Kidney (tissue), 14 donors: ENCODE data around the gene COL5A3. TPM values are rescaled to one million over a fixed set of nuclear protein-coding genes. Genes with fewer than 3 reads are reported as not detected.

ENCODE experiments used
- DNase-seq, 5 donors: peaks; one replicate each; pipeline ENCODE4 v3.0.0-alpha.2; 2013 to 2020
- FAIRE-seq: peaks from 2 replicates; lab custom pipeline; 2012; peaks lifted over from hg19 to GRCh38; lab: Jason Lieb, UNC
- H3K27ac ChIP-seq, 2 donors: one replicate each; pipeline ENCODE4 v1.7.0; 2013; ENCODE audit warnings: low read depth in 2 of 2, low read length in 2 of 2, inconsistent platforms in 1 of 2
- H3K27me3 ChIP-seq: one replicate; pipeline ENCODE4 v1.7.1; 2013; ENCODE audit warnings: low read length, inconsistent platforms; ENCODE audit not compliant: control insufficient read depth, insufficient read depth
- H3K36me3 ChIP-seq, 3 donors: one replicate each; pipeline versions ENCODE4 v1.7.0 to v1.7.1; 2013; ENCODE audit warnings: low read length in 3 of 3, control low read depth in 1 of 3, inconsistent platforms in 1 of 3; ENCODE audit not compliant: insufficient read depth in 3 of 3, control insufficient read depth in 2 of 3
- H3K4me1 ChIP-seq, 3 donors: one replicate each; pipeline versions ENCODE4 v1.7.0 to v1.7.1; 2013; ENCODE audit warnings: low read length in 3 of 3, inconsistent platforms in 1 of 3, low read depth in 1 of 3; ENCODE audit not compliant: control insufficient read depth in 2 of 3, insufficient read depth in 2 of 3
- H3K4me3 ChIP-seq, 3 donors: one replicate each; pipeline versions ENCODE4 v1.7.0 to v1.8.1; 2013; ENCODE audit warnings: low read length in 3 of 3, control low read depth in 1 of 3, inconsistent platforms in 1 of 3
- H3K9ac ChIP-seq, 3 donors: one replicate each; pipeline versions ENCODE4 v1.7.0 to v1.7.1; 2013; ENCODE audit warnings: low read length in 3 of 3, control low read depth in 1 of 3, inconsistent platforms in 1 of 3
- H3K9me3 ChIP-seq, 3 donors: one replicate each; pipeline versions ENCODE4 v1.7.0 to v1.7.1; 2013; ENCODE audit warnings: low read length in 3 of 3, control low read depth in 1 of 3, inconsistent platforms in 1 of 3; ENCODE audit not compliant: control insufficient read depth in 2 of 3, insufficient read depth in 1 of 3
- CTCF ChIP-seq: IDR thresholded peaks from 3 replicates; pipeline ENCODE4 v1.5.1; 2012; ENCODE audit warnings: mild to moderate bottlenecking, moderate library complexity, borderline replicate concordance; ENCODE audit not compliant: insufficient read depth; ENCODE audit errors: extremely low read depth
- intact Hi-C: fragments of 100-400 bp; cut with DNase I; formaldehyde crosslinking; loops from one replicate; pipeline ENCODE4 v1.11.1; 2022
- polyA plus RNA-seq: library from polyadenylated mRNA; stranded (reverse); fragments of 350-450 nt; fragmentation: Illumina TruSeq; extraction: RNeasy Lipid Tissue Mini Kit (QIAGEN cat#74804); gene quantifications from one replicate; pipeline ENCODE4 v1.2.3, GENCODE V29; 2014; ENCODE audit warnings: low read depth, low replicate concordance; ENCODE audit not compliant: insufficient read depth
- total RNA-seq: library from RNA; stranded (reverse); fragmentation: NEBNext Ultra II Directional; extraction: Animal tissue kit (Norgen Biotek cat#: 25700); gene quantifications from one replicate; pipeline ENCODE4 v1.2.1, GENCODE V29; 2021
- donor health status: control.
- donor health status: control.
- donor health status: control.
- donor health status: control.
- donor health status: control.
- donor health status: DM: yes; HTN: yes; CAD: no.
- donor health status: Normal renal cell carcinoma (clear cell type).

COL5A3 gene
- total and polyA plus RNA-seq, 2 donors from 2014 or later = 0.97 to 5.1 TPM

- H3K9ac ChIP-seq = no peak overlapping the region
- intact Hi-C loops = no loop called here
- H3K27ac ChIP-seq = no peak overlapping the region
- H3K9me3 ChIP-seq = peaks cover 0 to 3% (median 3%) of the 10 kb centered on the region in 3 donors
- no peaks in the 10 kb centered on the region for H3K27me3 ChIP-seq
- no peaks in the 10 kb centered on the region for H3K36me3 ChIP-seq
- DNase-seq (no peak), FAIRE-seq (no peak)
- H3K4me3 ChIP-seq = no peak overlapping the region
- no peak for TF ChIP-seq CTCF
- no peaks in the 10 kb centered on the region for H3K4me1 ChIP-seq
Observed at GRCh38 chr19:9941671-9942070, 68.6 kb downstream of the COL5A3 start.

- no peak for TF ChIP-seq CTCF
- Histone ChIP-seq H3K36me3 (no peaks in the 10 kb centered on the region), H3K4me1 (no peaks in the 10 kb centered on the region), H3K4me3 (no peak overlapping the region), H3K27ac (no peak overlapping the region), H3K27me3 (no peaks in the 10 kb centered on the region), H3K9me3 (peaks cover 0 to 3% (median 3%) of the 10 kb centered on the region in 3 donors), H3K9ac (no peak overlapping the region)
- intact Hi-C loops = no loop called here
- FAIRE-seq = no peak
- no peak for DNase-seq
Observed at GRCh38 chr19:9941231-9941630, 69.1 kb downstream of the COL5A3 start.

- Histone ChIP-seq H3K27me3 (no peaks in the 10 kb centered on the region), H3K4me1 (no peaks in the 10 kb centered on the region), H3K27ac (no peak overlapping the region), H3K36me3 (no peaks in the 10 kb centered on the region), H3K9me3 (peaks cover 0 to 3% (median 3%) of the 10 kb centered on the region in 3 donors), H3K4me3 (no peak overlapping the region), H3K9ac (no peak overlapping the region)
- intact Hi-C loops = no loop called here
- DNase-seq = no peak
- no peak for FAIRE-seq
- TF ChIP-seq CTCF = no peak
Observed at GRCh38 chr19:9940778-9941177, 69.5 kb downstream of the COL5A3 start.
